ENCODE results near the gene EPS8L3. TPM values are rescaled to one million over a fixed set of nuclear protein-coding genes. Genes with fewer than 3 reads are reported as not detected.

Gene EPS8L3
- total and polyA plus RNA-seq, 2 of the 8 experiments (the other 6 are each of a cell fraction or from before 2014, with no cell fraction given) = not detected

GRCh38 chr1:109770331-109771095 lies 6.8 kb upstream of the EPS8L3 start:
- ChIA-PET POLR2A (ENCODE audit: partially characterized antibody) (no interaction called here), CTCF (ENCODE audit: partially characterized antibody) (interaction anchor here (0.6 to 27.2 kb wide), 13 partner anchors 18 to 290 kb away, joined by 3 to 700 read pairs (median 4); partner anchors contain the start of gene AHCYL1)
- 83% methylated on average over 10 of the region's 11 CpGs; no CpG with 5 or more reads in 1 of the 2 experiments for WGBS, 2 experiments (ENCODE audit: extremely low coverage in 1 of 2, insufficient coverage in 1 of 2, insufficient read length in 1 of 2, insufficient replicate concordance in 2 of 2, low coverage in 1 of 2, low lambda C conversion rate in 2 of 2, missing lambda C conversion rate in 1 of 2)
- H3K27ac ChIP-seq (ENCODE audit: low read depth, low read length) = no peak overlapping the region
- H3K36me3 ChIP-seq (ENCODE audit: control insufficient read depth in 2 of 4, insufficient read depth in 4 of 4, low read length in 3 of 4) = no peaks in the 10 kb centered on the region
- no peaks in the 10 kb centered on the region for H4K20me1 ChIP-seq (replicated peaks in 1 of 2; ENCODE audit: control insufficient read depth in 1 of 2, insufficient read depth in 2 of 2, low read length in 2 of 2)
- no peak overlapping the region for H3K18ac ChIP-seq (ENCODE audit: extremely low read depth, low read length)
- H2BK15ac ChIP-seq (ENCODE audit: low read length) = no peak overlapping the region
- H4K8ac ChIP-seq (ENCODE audit: extremely low read depth, insufficient read depth, low read length) = no peak overlapping the region
- H2AFZ ChIP-seq (ENCODE audit: low read length) = no peak overlapping the region
- no peaks in the 10 kb centered on the region for H3K79me2 ChIP-seq (ENCODE audit: control insufficient read depth in 1 of 2, insufficient read depth in 2 of 2, low read length in 2 of 2)
- no peak overlapping the region for H2BK20ac ChIP-seq (ENCODE audit: low read length)
- H3K79me1 ChIP-seq (ENCODE audit: low read depth, low read length) = no peaks in the 10 kb centered on the region
- H3K9ac ChIP-seq (replicated peaks in 1 of 4; ENCODE audit: extremely low read depth in 1 of 4, low read depth in 3 of 4, low read length in 3 of 4) = no peak overlapping the region
- no peak overlapping the region for H3K23ac ChIP-seq (ENCODE audit: insufficient read length)
- no peak overlapping the region for H4K91ac ChIP-seq (replicated peaks; ENCODE audit: insufficient read length, low read length)
- no peak overlapping the region for H2BK120ac ChIP-seq (replicated peaks; ENCODE audit: low read depth, low read length)
- no peaks in the 10 kb centered on the region; a peak in 2 of 7 replicates for H3K27me3 ChIP-seq (replicated peaks in 1 of 4; ENCODE audit: control insufficient read depth in 3 of 4, extremely low read depth in 1 of 4, insufficient read depth in 3 of 4, low read length in 3 of 4)
- H3K4me1 ChIP-seq (replicated peaks in 1 of 4; ENCODE audit: control insufficient read depth in 3 of 4, insufficient read depth in 4 of 4, low read length in 3 of 4) = no peaks in the 10 kb centered on the region
- H3K4me2 ChIP-seq (ENCODE audit: insufficient read depth in 1 of 2, low read depth in 2 of 2, low read length in 2 of 2) = no peak overlapping the region
- no peak for FAIRE-seq
- 0 out of 2 replicates have a peak, but pooled peaks cover 1% of the 10 kb centered on the region for H3K23me2 ChIP-seq (ENCODE audit: low read depth, low read length)
- H3K56ac ChIP-seq (replicated peaks; ENCODE audit: insufficient read length, low read depth, low read length) = no peak overlapping the region
- no peak for DNase-seq (ENCODE audit: low read depth in 1 of 2, low spot score in 2 of 2)
- H2AK5ac ChIP-seq (ENCODE audit: low read depth, low read length) = no peak overlapping the region
- no peak overlapping the region for H3K4me3 ChIP-seq (ENCODE audit: extremely low read depth in 1 of 4, insufficient read depth in 2 of 4, low read depth in 3 of 4, low read length in 4 of 4)
- no peak overlapping the region for H2BK5ac ChIP-seq (ENCODE audit: low read depth, low read length)
- no peak overlapping the region for H3K14ac ChIP-seq (ENCODE audit: insufficient read length)
- H4K5ac ChIP-seq (ENCODE audit: insufficient read length, low read depth, low read length) = no peak overlapping the region
- H3K4ac ChIP-seq (replicated peaks; ENCODE audit: insufficient read length, low read depth, low read length) = no peak overlapping the region
- no peak overlapping the region for H2BK12ac ChIP-seq (ENCODE audit: low read depth, low read length)
- H3K9me3 ChIP-seq (ENCODE audit: insufficient read depth in 2 of 2, low read depth in 1 of 2, low read length in 1 of 2) = no peaks in the 10 kb centered on the region
- no peak for TF ChIP-seq JUND (IDR thresholded peaks at IDR 0.05; ENCODE audit: low read length)
- TF ChIP-seq POU5F1 (IDR thresholded peaks at IDR 0.05; ENCODE audit: low read depth, low read length) = no peak
- no peak for TF ChIP-seq MAX (IDR thresholded peaks at IDR 0.05)
- no peak for TF ChIP-seq SIN3A (conservative IDR thresholded peaks at IDR 0.05 in 1 of 2, IDR thresholded peaks at IDR 0.05 in 1 of 2; ENCODE audit: low read depth in 1 of 2, low read length in 2 of 2)
- TF ChIP-seq CTBP2 (IDR thresholded peaks at IDR 0.05; ENCODE audit: borderline replicate concordance, insufficient read depth, insufficient read length, low read length) = no peak
- no peak for TF ChIP-seq TEAD4 (IDR thresholded peaks at IDR 0.05; ENCODE audit: low read depth, low read length)
- TF ChIP-seq RXRA (IDR thresholded peaks at IDR 0.05; ENCODE audit: insufficient read depth, low read depth, low read length) = no peak
- no peak for TF ChIP-seq CHD2 (IDR thresholded peaks at IDR 0.05; ENCODE audit: low read length)
- TF ChIP-seq PHF8 (conservative IDR thresholded peaks at IDR 0.05; ENCODE audit: low read depth, low read length) = no peak
- no peak for TF ChIP-seq SIX5 (IDR thresholded peaks at IDR 0.05; ENCODE audit: low read depth, low read length)
- no peak for TF ChIP-seq KDM5A (IDR thresholded peaks at IDR 0.05; ENCODE audit: low read length)
- no peak for TF ChIP-seq SIRT6 (IDR thresholded peaks at IDR 0.05; ENCODE audit: low read length)
- no peak for TF ChIP-seq CBX8 (IDR thresholded peaks at IDR 0.05; ENCODE audit: borderline replicate concordance, low read depth, low read length)

Data from H1 (cell line).